GM12872 (cell line): ENCODE results near the gene PCGF3.

Experiments
- TF ChIP-seq, protein P1 (sequence below): IDR thresholded peaks from 3 replicates; pipeline ENCODE4 v1.5.1; 2011; ENCODE audit warnings: low read depth, mild to moderate bottlenecking, low read length, moderate library complexity; ENCODE audit not compliant: insufficient read depth

The PCGF3 gene

GRCh38 chr4:683982-684622 lies 21.5 kb upstream of the PCGF3 start:
- TF ChIP-seq, protein P1, sequence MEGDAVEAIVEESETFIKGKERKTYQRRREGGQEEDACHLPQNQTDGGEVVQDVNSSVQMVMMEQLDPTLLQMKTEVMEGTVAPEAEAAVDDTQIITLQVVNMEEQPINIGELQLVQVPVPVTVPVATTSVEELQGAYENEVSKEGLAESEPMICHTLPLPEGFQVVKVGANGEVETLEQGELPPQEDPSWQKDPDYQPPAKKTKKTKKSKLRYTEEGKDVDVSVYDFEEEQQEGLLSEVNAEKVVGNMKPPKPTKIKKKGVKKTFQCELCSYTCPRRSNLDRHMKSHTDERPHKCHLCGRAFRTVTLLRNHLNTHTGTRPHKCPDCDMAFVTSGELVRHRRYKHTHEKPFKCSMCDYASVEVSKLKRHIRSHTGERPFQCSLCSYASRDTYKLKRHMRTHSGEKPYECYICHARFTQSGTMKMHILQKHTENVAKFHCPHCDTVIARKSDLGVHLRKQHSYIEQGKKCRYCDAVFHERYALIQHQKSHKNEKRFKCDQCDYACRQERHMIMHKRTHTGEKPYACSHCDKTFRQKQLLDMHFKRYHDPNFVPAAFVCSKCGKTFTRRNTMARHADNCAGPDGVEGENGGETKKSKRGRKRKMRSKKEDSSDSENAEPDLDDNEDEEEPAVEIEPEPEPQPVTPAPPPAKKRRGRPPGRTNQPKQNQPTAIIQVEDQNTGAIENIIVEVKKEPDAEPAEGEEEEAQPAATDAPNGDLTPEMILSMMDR = peak; percentile 71

- TF ChIP-seq, protein P1 = no peak
Measured at GRCh38 chr4:684623-685327, 20.9 kb upstream of the PCGF3 start.

DNA sequence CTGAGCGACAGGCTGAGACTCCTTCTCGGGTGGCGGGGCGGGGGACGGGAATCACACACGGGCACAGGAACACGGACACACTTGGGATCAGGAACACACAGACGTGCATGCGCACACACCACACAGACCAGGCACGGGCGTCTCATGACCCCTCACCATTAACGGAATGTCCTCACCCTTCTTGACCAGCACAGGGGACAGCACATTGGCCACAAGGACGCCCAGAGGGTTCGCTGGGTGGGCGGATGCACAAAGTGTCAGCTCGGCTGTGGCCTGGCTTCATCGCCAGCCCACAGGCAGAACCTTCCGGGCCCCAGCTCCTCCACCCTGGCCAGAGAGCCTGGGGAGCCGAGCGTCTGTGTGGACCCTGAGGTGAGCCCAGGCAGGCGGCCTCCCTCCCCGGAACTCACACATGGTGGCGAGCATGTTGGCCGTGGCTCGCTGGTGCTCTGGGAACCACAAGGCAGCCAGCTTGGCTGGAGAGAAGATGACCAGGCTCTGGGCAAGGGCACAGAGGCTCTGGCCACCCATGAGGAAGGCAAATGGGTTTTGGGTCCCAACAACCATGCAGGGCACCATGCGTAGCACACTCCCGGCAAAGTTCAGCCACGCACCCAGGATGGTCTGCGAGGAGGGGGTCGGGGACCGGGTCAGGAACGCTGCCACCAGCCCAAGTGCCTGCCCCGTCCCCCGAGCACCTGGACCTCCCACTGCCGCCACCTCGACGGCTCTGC lies 19.8 kb upstream of the PCGF3 start:
- TF ChIP-seq, protein P1 = no peak

DNA sequence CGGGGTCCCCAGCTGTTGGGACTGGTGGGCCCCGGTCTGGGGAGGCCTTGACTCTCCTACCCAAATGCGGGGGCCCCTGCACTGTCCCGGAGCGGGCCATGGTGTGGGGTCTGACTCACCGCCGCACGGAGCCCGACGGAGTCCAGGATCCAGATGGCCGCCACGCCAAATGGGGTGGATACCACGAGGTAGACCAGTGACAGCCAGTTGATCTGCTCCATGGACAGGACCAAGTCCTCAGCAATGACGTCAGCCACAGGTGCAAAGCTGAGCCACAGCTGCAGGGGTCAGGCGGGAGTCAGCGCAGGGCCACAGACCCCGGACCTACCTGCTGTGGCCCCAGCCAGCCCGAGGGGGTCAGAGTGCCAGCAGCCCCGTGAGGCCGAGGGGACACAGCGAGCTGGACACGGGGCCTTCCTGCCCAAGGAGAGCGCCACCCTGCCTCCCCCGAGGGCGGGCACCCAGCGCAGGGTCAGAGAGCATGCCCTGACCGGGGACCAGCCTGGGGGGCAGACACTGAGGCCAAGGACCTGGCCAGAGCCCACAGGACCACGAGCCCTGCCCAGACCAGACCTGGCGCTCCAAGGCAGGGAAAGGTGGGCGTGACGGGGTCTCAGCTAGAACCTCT lies 19.1 kb upstream of the PCGF3 start:
- TF ChIP-seq, protein P1 = no peak

DNA sequence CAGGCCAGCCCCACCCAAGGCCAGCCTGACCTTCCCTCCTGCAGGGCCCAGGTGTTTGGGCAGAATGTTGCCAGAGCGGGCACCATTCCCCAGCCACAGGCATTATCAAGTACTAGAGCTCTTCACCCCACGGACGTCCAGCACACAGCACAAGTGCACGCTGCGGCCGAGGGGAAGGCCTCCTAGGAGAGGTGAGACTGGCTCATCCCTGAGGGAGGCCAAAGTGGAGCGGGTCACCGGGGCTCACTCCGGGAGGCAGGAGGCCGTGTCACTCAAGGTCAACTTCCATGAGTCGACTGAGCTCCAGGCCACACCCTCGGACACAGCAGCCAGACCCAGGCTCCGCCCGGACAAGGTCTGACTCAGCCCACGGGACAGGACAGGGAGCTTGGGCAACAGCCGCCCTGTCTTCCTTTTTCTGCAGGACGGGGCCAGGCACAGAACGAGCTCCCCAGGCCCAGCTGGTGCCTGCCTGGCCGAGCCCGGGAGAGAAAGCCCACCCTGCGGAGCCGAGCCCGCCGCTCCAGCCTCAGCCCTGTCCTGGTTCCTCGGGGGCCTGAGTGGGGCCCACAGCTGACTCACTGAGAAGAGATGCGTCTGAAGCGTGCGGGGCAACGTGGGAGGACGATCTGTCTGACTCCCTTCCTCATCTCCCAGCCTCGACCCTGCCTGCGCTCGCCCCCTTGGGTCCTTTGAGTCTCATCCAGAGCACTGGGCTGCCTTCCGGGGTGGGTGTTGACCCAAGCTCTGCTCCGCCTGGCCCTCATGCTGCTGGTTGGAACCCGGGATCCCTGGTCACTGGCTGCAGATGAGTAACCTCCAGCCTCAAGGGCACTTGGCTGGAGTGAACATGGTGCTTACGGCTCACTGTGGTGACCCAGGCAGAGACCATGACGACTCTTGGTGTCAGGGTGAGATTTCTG lies 18.3 kb upstream of the PCGF3 start:
- TF ChIP-seq, protein P1 = no peak

- TF ChIP-seq, protein P1 = no peak
Measured at GRCh38 chr4:687971-688853, 17.4 kb upstream of the PCGF3 start.
